GM11168 (cell line): ENCODE data around the gene MS4A18.

Experiments used
- in situ Hi-C: fragments of 300-500 bp; cut with MboI; formaldehyde crosslinking; loops from one replicate; pipeline ENCODE4 v1.12.0; 2022; ENCODE audit warnings: low sequenced_read_pairs; ENCODE audit not compliant: unreplicated experiment

MS4A18 gene

GRCh38 chr11:60763692-60764369 is 39.3 kb downstream of the MS4A18 start:
- in situ Hi-C loops, result no loop called here

- in situ Hi-C loops, result no loop called here
Observed at GRCh38 chr11:60764879-60765278, 40.4 kb downstream of the MS4A18 start.

GRCh38 chr11:60765355-60765754 is 40.8 kb downstream of the MS4A18 start:
- in situ Hi-C loops, result no loop called here

- in situ Hi-C loops, result no loop called here
Observed at GRCh38 chr11:60766547-60766946, 42.0 kb downstream of the MS4A18 start.

- in situ Hi-C loops, result no loop called here
Observed at GRCh38 chr11:60767388-60767811, 42.9 kb downstream of the MS4A18 start.

- in situ Hi-C loops, result no loop called here
Observed at GRCh38 chr11:60768202-60768601, 43.7 kb downstream of the MS4A18 start.

- in situ Hi-C loops, result no loop called here
Observed at GRCh38 chr11:60769273-60769672, 44.8 kb downstream of the MS4A18 start.

GRCh38 chr11:60769811-60770210 is 45.3 kb downstream of the MS4A18 start:
- in situ Hi-C loops, result no loop called here

- in situ Hi-C loops, result no loop called here
Observed at GRCh38 chr11:60771146-60771545, 46.6 kb downstream of the MS4A18 start.

- in situ Hi-C loops, result no loop called here
Observed at GRCh38 chr11:60771879-60772525, 47.5 kb downstream of the MS4A18 start.

- in situ Hi-C loops, result no loop called here
Observed at GRCh38 chr11:60772666-60773065, 48.1 kb downstream of the MS4A18 start.

GRCh38 chr11:60774726-60775125 is 50.2 kb downstream of the MS4A18 start:
- in situ Hi-C loops, result no loop called here

- in situ Hi-C loops, result no loop called here
Observed at GRCh38 chr11:60775420-60775961, 51.0 kb downstream of the MS4A18 start.

- in situ Hi-C loops, result no loop called here
Observed at GRCh38 chr11:60776167-60776566, 51.6 kb downstream of the MS4A18 start.

GRCh38 chr11:60777106-60777505 is 52.6 kb downstream of the MS4A18 start:
- in situ Hi-C loops, result no loop called here

GRCh38 chr11:60777572-60777971 is 53.1 kb downstream of the MS4A18 start:
- in situ Hi-C loops, result no loop called here

- in situ Hi-C loops, result no loop called here
Observed at GRCh38 chr11:60780065-60780464, 55.5 kb downstream of the MS4A18 start.

GRCh38 chr11:60780774-60781173 is 56.3 kb downstream of the MS4A18 start:
- in situ Hi-C loops, result no loop called here

- in situ Hi-C loops, result no loop called here
Observed at GRCh38 chr11:60781286-60781980, 56.9 kb downstream of the MS4A18 start.

- in situ Hi-C loops, result no loop called here
Observed at GRCh38 chr11:60781981-60782316, 57.4 kb downstream of the MS4A18 start.

- in situ Hi-C loops, result no loop called here
Observed at GRCh38 chr11:60782393-60783140, 58.0 kb downstream of the MS4A18 start.
